HG03103 (cell line): ENCODE measurements around the gene PLVAP.

Experiments used
- ATAC-seq: cut with Tn5 transposase; IDR thresholded peaks from one replicate; pipeline ENCODE4 v1.9.1; 2021; ENCODE audit warnings: low read depth; ENCODE audit not compliant: unreplicated experiment

Gene PLVAP

GRCh38 chr19:17336872-17337674, 40.1 kb downstream of the PLVAP start, which contains the start of gene GTPBP3:
TSS of gene GTPBP3 (plus strand) at chr19:17337553. CDS start at chr19:17337612, 59 bp downstream.
- peak; percentile 78 for ATAC-seq

GRCh38 chr19:17335575-17335974, 41.6 kb downstream of the PLVAP start:
- ATAC-seq, result no peak

GRCh38 chr19:17334414-17335409, 42.4 kb downstream of the PLVAP start, which contains the start of gene ANO8:
TSS of gene ANO8 (minus strand) at chr19:17334855. CDS start at chr19:17334670, 185 bp downstream.
- ATAC-seq, result no peak

GRCh38 chr19:17333611-17334413, 43.3 kb downstream of the PLVAP start:
- ATAC-seq, result no peak

GRCh38 chr19:17332677-17333581, 44.2 kb downstream of the PLVAP start:
- no peak for ATAC-seq

GRCh38 chr19:17332360-17332676, 44.8 kb downstream of the PLVAP start:
- no peak for ATAC-seq

- ATAC-seq, result no peak
Measured at GRCh38 chr19:17331045-17331558, 46.0 kb downstream of the PLVAP start.

- no peak for ATAC-seq
Measured at GRCh38 chr19:17330262-17331044, 46.7 kb downstream of the PLVAP start.

GRCh38 chr19:17329366-17330261, 47.5 kb downstream of the PLVAP start:
- no peak for ATAC-seq

GRCh38 chr19:17328517-17329365, 48.4 kb downstream of the PLVAP start:
- ATAC-seq, result no peak

- no peak for ATAC-seq
Measured at GRCh38 chr19:17327654-17328516, 49.3 kb downstream of the PLVAP start.

GRCh38 chr19:17327068-17327653, 50.0 kb downstream of the PLVAP start:
- no peak for ATAC-seq

GRCh38 chr19:17326595-17326966, 50.6 kb downstream of the PLVAP start:
- no peak for ATAC-seq

- no peak for ATAC-seq
Measured at GRCh38 chr19:17325881-17326594, 51.1 kb downstream of the PLVAP start.

GRCh38 chr19:17325133-17325532, 52.0 kb downstream of the PLVAP start:
- no peak for ATAC-seq
